ENCODE data around the gene EFHC1. TPM values are rescaled to one million over a fixed set of nuclear protein-coding genes. Genes with fewer than 3 reads are reported as not detected.

The EFHC1 gene
- total and polyA plus RNA-seq, 9 donors: 12.1 to 59.5 (median 23.5) TPM

- Histone ChIP-seq H3K36me3 (no peaks in the 10 kb centered on the region), H3K4me3 (no peak overlapping the region), H3K9me3 (no peaks in the 10 kb centered on the region), H3K4me1 (ENCODE audit: insufficient read depth) (peaks cover 18% of the 10 kb centered on the region), H3K27me3 (no peaks in the 10 kb centered on the region), H3K27ac (no peak overlapping the region)
- no peak for DNase-seq
- intact Hi-C loops (cut with DNase I): loop anchor here in 1 of 4 donors (10.0 kb wide), 1 partner anchor 83 kb away; the partner anchor contains the start of gene EFHC1
- WGBS, 3 donors: 87 to 93% (median 91%) methylated on average over 3 of the region's 3 CpGs
- no peak for TF ChIP-seq POLR2A (IDR thresholded peaks at IDR 0.05)
- no peak for TF ChIP-seq EP300 (IDR thresholded peaks at IDR 0.05)
- no peak for TF ChIP-seq CTCF (IDR thresholded peaks at IDR 0.05)
Measured at GRCh38 chr6:52507557-52508260, 87.6 kb downstream of the EFHC1 start.

- H3K9me3 ChIP-seq: no peaks in the 10 kb centered on the region
- H3K4me3 ChIP-seq: no peak overlapping the region
- TF ChIP-seq CTCF (IDR thresholded peaks at IDR 0.05): no peak
- H3K27me3 ChIP-seq: no peaks in the 10 kb centered on the region
- DNase-seq: no peak
- 85 to 89% (median 86%) methylated on average over 5 of the region's 5 CpGs for WGBS, 3 donors
- intact Hi-C loops (cut with DNase I): loop anchor here in 1 of 4 donors (10.0 kb wide), 1 partner anchor 83 kb away; the partner anchor contains the start of gene EFHC1
- H3K4me1 ChIP-seq (ENCODE audit: insufficient read depth): peaks cover 19% of the 10 kb centered on the region
- no peaks in the 10 kb centered on the region for H3K36me3 ChIP-seq
- no peak overlapping the region for H3K27ac ChIP-seq
Measured at GRCh38 chr6:52508261-52508739, 88.2 kb downstream of the EFHC1 start.

DNA sequence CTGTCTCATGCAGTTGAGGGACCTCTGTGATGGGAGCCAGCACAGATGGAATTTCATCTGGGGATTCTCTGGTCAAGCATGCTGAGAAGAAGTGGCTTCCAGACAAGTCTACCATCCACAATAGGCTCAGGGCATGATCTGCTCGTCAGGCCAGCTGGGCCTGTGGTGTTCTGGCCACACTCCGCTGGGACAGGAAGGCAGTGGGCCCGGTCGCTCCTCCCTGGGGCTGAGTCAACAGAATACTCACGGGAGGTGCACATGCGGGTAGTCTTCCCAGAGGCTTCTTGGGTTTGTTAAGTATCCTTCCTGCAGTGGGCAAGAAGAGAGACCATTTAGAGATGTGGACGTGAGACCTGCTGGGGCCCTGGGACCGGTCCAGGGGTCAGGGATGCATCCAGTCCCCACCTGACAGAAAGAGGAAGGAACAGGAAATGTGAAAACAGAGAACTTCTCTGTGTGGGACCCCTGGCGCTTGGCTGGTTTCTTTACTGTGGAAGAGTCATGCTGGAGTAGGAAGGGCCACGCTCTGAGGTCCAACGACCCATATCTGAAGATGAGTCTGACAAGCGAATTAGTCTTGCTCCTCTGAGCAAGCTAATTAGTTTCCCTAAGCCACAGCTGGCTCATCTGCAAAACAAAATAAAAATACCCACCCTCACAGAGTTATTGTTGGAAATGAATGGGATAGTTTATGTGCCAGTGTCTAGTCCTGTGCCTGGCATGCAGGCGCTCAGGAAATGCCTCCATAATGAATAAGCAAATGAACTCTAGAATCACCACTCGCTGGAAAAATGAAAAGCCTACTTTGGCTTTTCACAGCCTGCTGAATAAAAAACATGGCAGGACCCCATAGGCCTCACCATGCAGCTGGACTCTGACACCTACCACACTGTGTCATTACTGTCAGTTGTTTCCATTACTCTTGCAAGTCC is 89.4 kb downstream of the EFHC1 start:
- H3K27ac ChIP-seq: no peak overlapping the region
- H3K9me3 ChIP-seq: no peaks in the 10 kb centered on the region
- H3K4me3 ChIP-seq: no peak overlapping the region
- intact Hi-C loops (cut with DNase I): loop anchor here (5.0 to 10.0 kb wide), 3 partner anchors 65 to 87 kb away; partner anchors contain the start of genes EFHC1 (in 3 of the 4) and TRAM2 (in 2 of the 4)
- no peaks in the 10 kb centered on the region for H3K27me3 ChIP-seq
- peaks cover 21% of the 10 kb centered on the region for H3K4me1 ChIP-seq (ENCODE audit: insufficient read depth)
- no peaks in the 10 kb centered on the region for H3K36me3 ChIP-seq
- TF ChIP-seq POLR2A (IDR thresholded peaks at IDR 0.05): no peak
- no peak for TF ChIP-seq EP300 (IDR thresholded peaks at IDR 0.05)
- TF ChIP-seq CTCF (IDR thresholded peaks at IDR 0.05): no peak
- DNase-seq: no peak
- 89 to 92% (median 91%) methylated on average over 14 of the region's 14 CpGs for WGBS, 3 donors

DNA sequence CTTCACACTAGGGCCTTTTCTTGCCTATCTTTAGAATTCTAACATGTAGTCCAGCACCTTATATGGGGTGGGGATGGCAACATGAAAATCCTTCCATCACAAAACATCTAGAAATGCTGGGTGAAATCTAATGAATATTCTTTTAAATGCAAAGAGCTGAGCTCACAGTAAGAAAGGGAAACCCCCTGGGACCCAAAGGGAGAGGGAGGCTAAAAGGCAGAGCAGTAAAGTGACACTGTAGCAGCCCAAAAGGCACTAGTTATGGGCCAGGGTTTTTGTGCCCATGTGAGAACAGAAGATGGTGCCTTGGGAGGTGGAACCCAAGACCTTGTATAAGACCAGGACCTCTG is 90.0 kb downstream of the EFHC1 start:
- H3K4me1 ChIP-seq (ENCODE audit: insufficient read depth): peaks cover 21% of the 10 kb centered on the region

More for the DNA sequence above, 90.0 kb downstream of the EFHC1 start:
- TF ChIP-seq CTCF (IDR thresholded peaks at IDR 0.05): no peak
- TF ChIP-seq EP300 (IDR thresholded peaks at IDR 0.05): no peak
- TF ChIP-seq POLR2A (IDR thresholded peaks at IDR 0.05): no peak
- Histone ChIP-seq H3K27ac (no peak overlapping the region), H3K27me3 (no peaks in the 10 kb centered on the region), H3K9me3 (no peaks in the 10 kb centered on the region), H3K4me3 (no peak overlapping the region), H3K36me3 (no peaks in the 10 kb centered on the region)
- no peak for DNase-seq
- intact Hi-C loops (cut with DNase I): loop anchor here in 3 of 4 donors (5.0 to 10.0 kb wide), 3 partner anchors 65 to 88 kb away; partner anchors contain the start of genes EFHC1 (in 2 of the 3) and TRAM2 (in 2 of the 3)
